HUES6 (cell line): Measurements from ENCODE around the gene RPTOR.
"Not testable (repeated sequence)": the region's sequence is repeated elsewhere in the genome, so short reads cannot be mapped to it uniquely, and the experiment has no call there.

Source experiments
- H3K27ac ChIP-seq: 2 replicates; pipeline ENCODE4 v1.7.0; 2013; ENCODE audit warnings: low read depth, mild to moderate bottlenecking, low read length, inconsistent platforms
- H3K27me3 ChIP-seq: 2 replicates; pipeline ENCODE4 v1.6.1; 2013; ENCODE audit warnings: low read length; ENCODE audit not compliant: control insufficient read depth, insufficient read depth
- H3K36me3 ChIP-seq: 2 replicates; pipeline ENCODE4 v1.6.1; 2013; ENCODE audit warnings: low read length; ENCODE audit not compliant: control insufficient read depth, insufficient read depth
- H3K4me1 ChIP-seq: 2 replicates; pipeline ENCODE4 v1.6.1; 2013; ENCODE audit warnings: low read length; ENCODE audit not compliant: control insufficient read depth, insufficient read depth
- H3K4me3 ChIP-seq: 2 replicates; pipeline ENCODE4 v1.5.1; 2013; ENCODE audit warnings: low read depth, low read length
- H3K9ac ChIP-seq: one replicate; pipeline ENCODE4 v1.6.1; 2013; ENCODE audit warnings: mild to moderate bottlenecking, low read length
- H3K9me3 ChIP-seq: 2 replicates; pipeline ENCODE4 v1.6.1; 2013; ENCODE audit warnings: low read depth, low read length; ENCODE audit not compliant: control insufficient read depth, insufficient read depth

RPTOR gene

GRCh38 chr17:80742091-80742490, 197.5 kb downstream of the RPTOR start:
- H3K4me3 ChIP-seq = no peak overlapping the region
- no peak overlapping the region for H3K27ac ChIP-seq
- H3K27me3 ChIP-seq = no peaks in the 10 kb centered on the region
- peaks cover 8% of the 10 kb centered on the region for H3K9me3 ChIP-seq
- no peaks in the 10 kb centered on the region; the same call in 1 of the 2 replicates for H3K4me1 ChIP-seq
- H3K9ac ChIP-seq = no peak overlapping the region
- H3K36me3 ChIP-seq = no peaks in the 10 kb centered on the region

- H3K9ac ChIP-seq = no peak overlapping the region
- H3K27me3 ChIP-seq = no peaks in the 10 kb centered on the region
- H3K4me3 ChIP-seq = no peak overlapping the region
- H3K27ac ChIP-seq = no peak overlapping the region
- H3K36me3 ChIP-seq = no peaks in the 10 kb centered on the region
- no peaks in the 10 kb centered on the region; the same call in 1 of the 2 replicates for H3K4me1 ChIP-seq
- H3K9me3 ChIP-seq = peaks cover 8% of the 10 kb centered on the region
Measured at GRCh38 chr17:80742581-80743180, 198.0 kb downstream of the RPTOR start.

- no peaks in the 10 kb centered on the region for H3K36me3 ChIP-seq
- H3K9me3 ChIP-seq = peaks cover 8% of the 10 kb centered on the region
- H3K9ac ChIP-seq = no peak overlapping the region
- H3K4me3 ChIP-seq = no peak overlapping the region
- no peaks in the 10 kb centered on the region; the same call in 1 of the 2 replicates for H3K4me1 ChIP-seq
- no peaks in the 10 kb centered on the region for H3K27me3 ChIP-seq
- no peak overlapping the region for H3K27ac ChIP-seq
Measured at GRCh38 chr17:80743181-80743771, 198.6 kb downstream of the RPTOR start.

- H3K4me3 ChIP-seq, H3K27ac ChIP-seq, H3K9ac ChIP-seq, H3K27me3 ChIP-seq, H3K36me3 ChIP-seq, H3K4me1 ChIP-seq, H3K9me3 ChIP-seq: not testable (repeated sequence)
Measured at GRCh38 chr17:80743973-80744372, 199.3 kb downstream of the RPTOR start.

GRCh38 chr17:80744725-80745124, 200.1 kb downstream of the RPTOR start:
- not testable (repeated sequence) for H3K9me3 ChIP-seq, H3K4me1 ChIP-seq, H3K27me3 ChIP-seq, H3K27ac ChIP-seq, H3K9ac ChIP-seq, H3K36me3 ChIP-seq, H3K4me3 ChIP-seq

GRCh38 chr17:80745183-80745582, 200.5 kb downstream of the RPTOR start:
- no peak overlapping the region for H3K9ac ChIP-seq
- H3K36me3 ChIP-seq = no peaks in the 10 kb centered on the region
- peaks cover 8% of the 10 kb centered on the region for H3K9me3 ChIP-seq
- H3K27ac ChIP-seq = no peak overlapping the region
- no peaks in the 10 kb centered on the region for H3K27me3 ChIP-seq
- H3K4me1 ChIP-seq = no peaks in the 10 kb centered on the region; the same call in 1 of the 2 replicates
- H3K4me3 ChIP-seq = no peak overlapping the region

GRCh38 chr17:80746262-80746935, 201.8 kb downstream of the RPTOR start:
- H3K36me3 ChIP-seq = no peaks in the 10 kb centered on the region
- H3K9ac ChIP-seq = no peak overlapping the region
- no peak overlapping the region for H3K27ac ChIP-seq
- no peak overlapping the region for H3K4me3 ChIP-seq
- H3K27me3 ChIP-seq = no peaks in the 10 kb centered on the region
- peaks cover 5% of the 10 kb centered on the region for H3K4me1 ChIP-seq
- H3K9me3 ChIP-seq = no peaks in the 10 kb centered on the region

- Histone ChIP-seq H3K27ac (no peak overlapping the region), H3K36me3 (no peaks in the 10 kb centered on the region), H3K9me3 (no peaks in the 10 kb centered on the region), H3K27me3 (no peaks in the 10 kb centered on the region), H3K9ac (no peak overlapping the region), H3K4me1 (peaks cover 15% of the 10 kb centered on the region), H3K4me3 (no peak overlapping the region)
Measured at GRCh38 chr17:80747469-80747868, 202.8 kb downstream of the RPTOR start.

GRCh38 chr17:80749611-80750010, 205.0 kb downstream of the RPTOR start:
- Histone ChIP-seq H3K36me3 (0 out of 2 replicates have a peak, but pooled peaks cover 5% of the 10 kb centered on the region), H3K9me3 (no peaks in the 10 kb centered on the region), H3K4me1 (peaks cover 15% of the 10 kb centered on the region), H3K9ac (no peak overlapping the region), H3K4me3 (no peak overlapping the region), H3K27ac (no peak overlapping the region), H3K27me3 (no peaks in the 10 kb centered on the region)

- Histone ChIP-seq H3K4me3 (no peak overlapping the region), H3K27ac (no peak overlapping the region), H3K9ac (no peak overlapping the region), H3K27me3 (no peaks in the 10 kb centered on the region), H3K4me1 (peaks cover 15% of the 10 kb centered on the region), H3K9me3 (no peaks in the 10 kb centered on the region), H3K36me3 (0 out of 2 replicates have a peak, but pooled peaks cover 5% of the 10 kb centered on the region)
Measured at GRCh38 chr17:80750263-80750662, 205.6 kb downstream of the RPTOR start.
